GM12892 (cell line): Measurements from ENCODE around the gene NT5C1A.

Experiments used
- POLR2A ChIP-seq: IDR thresholded peaks from 2 replicates; pipeline ENCODE4 v1.6.1; 2011; ENCODE audit warnings: low read depth, low read length, control low read depth
- POLR2AphosphoS5 ChIP-seq: IDR thresholded peaks from 2 replicates; pipeline ENCODE4 v1.6.1; 2011; ENCODE audit warnings: low read depth, low read length, control low read depth

GRCh38 chr1:39690225-39690624, 18.3 kb upstream of the NT5C1A start:
- TF ChIP-seq POLR2AphosphoS5 (no peak), POLR2A (no peak)
